ENCODE measurements around the gene HMGCLL1.

HMGCLL1 gene

DNA sequence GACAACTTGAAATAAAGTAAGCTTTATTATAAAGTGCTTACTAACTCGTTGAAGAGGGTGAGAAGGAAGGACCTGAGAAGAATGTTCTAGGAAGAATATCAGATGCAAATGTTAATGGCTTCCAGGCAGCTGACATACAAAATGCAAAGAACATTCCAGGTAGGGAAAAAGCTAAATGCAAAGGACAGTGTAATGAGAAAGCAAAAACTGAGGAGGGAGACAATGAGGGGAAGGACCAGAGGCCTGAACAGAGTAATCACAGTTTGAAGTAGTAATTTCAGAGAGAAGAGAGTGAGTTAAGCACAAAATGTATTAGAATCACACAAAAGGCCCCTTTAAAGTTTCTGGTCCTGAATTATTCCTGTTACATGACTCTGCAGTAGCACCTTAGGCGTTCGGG lies 81.3 kb downstream of the HMGCLL1 start:
- in situ Hi-C loops (cut with MboI; ENCODE audit: low pct_unique_long_range_greater_than_20kb, low sequenced_read_pairs, unreplicated experiment) = no loop called here

DNA sequence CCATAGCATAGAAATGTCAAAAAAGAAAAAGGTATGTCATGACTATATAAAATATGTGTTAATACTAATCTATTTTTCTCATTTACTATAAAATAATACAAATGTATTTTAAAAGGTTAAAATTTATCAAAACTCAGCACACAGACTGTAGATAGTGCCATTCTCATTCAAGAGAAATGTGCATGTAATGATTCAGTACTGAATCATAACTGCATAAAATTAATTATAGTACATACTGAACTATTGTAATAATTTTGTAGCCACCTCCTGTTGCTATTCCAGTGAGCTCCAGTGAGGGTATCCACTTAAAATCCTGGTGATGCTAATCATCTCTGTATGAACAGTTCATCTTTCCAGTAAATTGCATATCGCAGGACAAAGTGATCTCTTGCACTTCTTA lies 82.8 kb downstream of the HMGCLL1 start:
- DNase-seq (ENCODE audit: low spot score) = no peak
- in situ Hi-C loops (cut with MboI; ENCODE audit: low pct_unique_long_range_greater_than_20kb, low sequenced_read_pairs, unreplicated experiment) = no loop called here
- TF ChIP-seq CTCF (IDR thresholded peaks at IDR 0.05; ENCODE audit: extremely low read depth, insufficient read depth, missing control alignments) = no peak

More for the DNA sequence above, 81.3 kb downstream of the HMGCLL1 start:
- no peak for TF ChIP-seq CTCF (IDR thresholded peaks at IDR 0.05; ENCODE audit: extremely low read depth, insufficient read depth, missing control alignments)
- DNase-seq (ENCODE audit: low spot score) = no peak

DNA sequence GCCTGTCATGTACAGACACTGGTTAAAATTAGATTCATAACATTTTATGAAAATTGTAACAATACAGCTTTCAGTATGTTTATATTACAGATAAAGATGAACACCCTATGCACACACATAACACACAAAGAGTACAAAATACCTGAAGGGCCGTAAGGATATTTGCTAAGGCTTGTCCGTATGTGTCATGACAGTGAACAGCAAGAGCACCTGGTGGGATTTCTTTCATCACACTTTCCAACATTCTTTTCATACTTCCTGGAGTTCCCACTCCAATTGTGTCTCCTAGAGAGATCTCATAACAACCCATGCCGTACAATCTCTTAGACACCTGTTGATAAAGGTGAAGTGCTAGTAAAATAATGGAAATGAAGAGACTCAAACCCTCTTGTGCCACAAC lies 83.7 kb downstream of the HMGCLL1 start:
- in situ Hi-C loops (cut with MboI; ENCODE audit: low pct_unique_long_range_greater_than_20kb, low sequenced_read_pairs, unreplicated experiment) = no loop called here
- TF ChIP-seq CTCF (IDR thresholded peaks at IDR 0.05; ENCODE audit: extremely low read depth, insufficient read depth, missing control alignments) = no peak

GRCh38 chr6:55494411-55494810 lies 84.6 kb downstream of the HMGCLL1 start:
- in situ Hi-C loops (cut with MboI; ENCODE audit: low pct_unique_long_range_greater_than_20kb, low sequenced_read_pairs, unreplicated experiment) = no loop called here
- DNase-seq (ENCODE audit: low spot score) = no peak
- TF ChIP-seq CTCF (IDR thresholded peaks at IDR 0.05; ENCODE audit: extremely low read depth, insufficient read depth, missing control alignments) = no peak

More for the DNA sequence above, 83.7 kb downstream of the HMGCLL1 start:
- DNase-seq (ENCODE audit: low spot score) = no peak

DNA sequence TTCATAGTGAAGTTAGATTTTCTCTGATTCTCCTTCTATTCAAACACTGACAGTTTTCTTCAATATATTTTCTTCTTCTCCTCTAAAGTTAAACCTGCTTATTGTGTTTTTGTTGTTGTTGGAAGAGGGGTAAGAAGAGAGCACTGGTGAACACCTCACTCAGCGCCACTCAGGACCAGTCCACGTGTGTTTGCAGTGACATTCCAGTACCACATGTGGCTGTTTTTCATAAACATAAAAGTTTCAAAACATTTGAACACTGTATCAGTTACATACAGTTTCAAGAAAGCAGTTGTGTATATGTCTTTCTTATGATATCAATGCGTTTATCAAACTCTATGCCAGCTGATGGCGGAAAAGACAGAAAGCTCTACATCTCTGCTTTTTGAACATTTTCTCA lies 86.7 kb downstream of the HMGCLL1 start:
- no peak for DNase-seq (ENCODE audit: low spot score)
- no peak for TF ChIP-seq CTCF (IDR thresholded peaks at IDR 0.05; ENCODE audit: extremely low read depth, insufficient read depth, missing control alignments)
- in situ Hi-C loops (cut with MboI; ENCODE audit: low pct_unique_long_range_greater_than_20kb, low sequenced_read_pairs, unreplicated experiment) = no loop called here

DNA sequence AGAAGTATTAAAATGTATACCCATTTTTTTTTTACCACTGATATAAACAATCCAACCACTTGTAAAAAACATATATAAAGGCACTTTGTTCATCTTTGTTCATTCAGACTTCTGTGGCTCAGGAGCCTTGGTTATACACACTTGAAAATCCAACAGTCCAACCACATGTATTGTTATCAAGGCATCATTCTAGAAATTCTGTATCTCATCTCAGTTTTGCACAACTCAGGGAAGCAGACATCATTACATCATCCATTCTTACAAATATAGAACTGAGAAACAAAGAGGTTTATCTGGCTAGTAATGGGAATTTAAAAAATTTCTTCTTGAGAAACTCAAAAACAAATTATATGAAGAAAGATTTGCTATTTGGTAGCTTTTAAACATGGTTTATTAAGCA lies 88.1 kb downstream of the HMGCLL1 start:
- DNase-seq (ENCODE audit: low spot score) = no peak
- in situ Hi-C loops (cut with MboI; ENCODE audit: low pct_unique_long_range_greater_than_20kb, low sequenced_read_pairs, unreplicated experiment) = no loop called here
- TF ChIP-seq CTCF (IDR thresholded peaks at IDR 0.05; ENCODE audit: extremely low read depth, insufficient read depth, missing control alignments) = no peak

DNA sequence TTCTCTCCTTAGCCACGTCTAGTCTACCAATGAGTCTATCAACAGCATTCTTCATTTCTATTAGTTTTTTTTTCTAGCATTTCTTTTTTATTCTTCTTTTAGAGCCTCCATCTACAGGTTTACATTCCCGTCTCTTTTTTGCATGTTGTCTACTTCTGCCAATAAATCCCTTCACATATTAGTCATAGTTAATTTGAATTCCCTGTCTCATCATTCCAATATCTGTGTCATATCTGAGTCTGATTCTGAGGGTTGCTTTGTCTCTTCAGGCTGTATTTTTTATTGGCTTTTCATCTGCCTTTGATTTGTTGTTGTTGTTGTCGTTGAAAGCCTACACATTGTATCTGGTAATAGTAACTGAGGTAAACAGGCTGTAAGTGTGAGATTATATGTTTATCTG lies 104.6 kb downstream of the HMGCLL1 start:
- DNase-seq (ENCODE audit: low spot score) = no peak
- in situ Hi-C loops (cut with MboI; ENCODE audit: low pct_unique_long_range_greater_than_20kb, low sequenced_read_pairs, unreplicated experiment) = loop anchor here (25.0 kb wide), 1 partner anchor 413 kb away; the partner anchor contains the start of gene BMP5
- no peak for TF ChIP-seq CTCF (IDR thresholded peaks at IDR 0.05; ENCODE audit: extremely low read depth, insufficient read depth, missing control alignments)
